ENCODE results near the gene CHPF. TPM values are rescaled to one million over a fixed set of nuclear protein-coding genes. Genes with fewer than 3 reads are reported as not detected.

CHPF gene
- total RNA-seq, 1 experiment from 2014 or later = 13.8 TPM

DNA sequence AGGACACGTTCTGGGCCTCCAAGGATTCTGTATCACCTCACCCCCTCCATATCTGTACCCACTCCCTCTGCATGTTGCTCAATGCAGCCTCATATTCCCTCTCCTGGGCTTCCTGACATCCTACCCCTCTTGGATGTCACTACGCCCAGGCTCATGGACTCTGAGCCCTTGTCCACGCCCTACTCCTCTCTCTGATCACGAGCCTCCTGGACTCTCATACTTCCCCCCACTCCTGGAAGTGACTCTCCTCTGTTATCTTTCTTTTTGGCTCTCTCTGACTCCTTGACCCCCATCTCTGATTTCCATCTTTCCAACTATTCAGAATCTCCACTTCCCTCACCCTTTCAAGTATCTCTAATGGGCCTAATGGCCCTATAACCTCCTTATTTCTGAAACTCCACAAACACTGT lies 2.3 kb upstream of the CHPF start:
- no TSS peak for BruUV-seq (replicated peaks)
- Histone ChIP-seq H3K27me3 (replicated peaks; ENCODE audit: insufficient read depth, low read depth, low read length, poor library complexity) (no peaks in the 10 kb centered on the region), H3K4me3 (ENCODE audit: low read depth, low read length, poor library complexity, severe bottlenecking) (no peak overlapping the region), H3K27ac (ENCODE audit: low read depth, low read length, poor library complexity, severe bottlenecking) (no peak overlapping the region), H3K9me3 (ENCODE audit: low read depth, low read length, poor library complexity, severe bottlenecking) (no peaks in the 10 kb centered on the region), H3K36me3 (ENCODE audit: insufficient read depth, low read length, poor library complexity, severe bottlenecking) (no peaks in the 10 kb centered on the region), H3K4me1 (ENCODE audit: insufficient read depth, low read length, poor library complexity, severe bottlenecking) (peaks cover 11% of the 10 kb centered on the region)
- ChIA-PET POLR2A (ENCODE audit: low non-redundant PET) (no interaction called here), CTCF (no interaction called here)
- intact Hi-C loops (cut with micrococcal nuclease; ENCODE audit: unreplicated experiment) = no loop called here
- no peak for TF ChIP-seq EZH2 (IDR thresholded peaks at IDR 0.05; ENCODE audit: borderline replicate concordance, low read depth, low read length, poor library complexity, severe bottlenecking)
- TF ChIP-seq, protein P1, sequence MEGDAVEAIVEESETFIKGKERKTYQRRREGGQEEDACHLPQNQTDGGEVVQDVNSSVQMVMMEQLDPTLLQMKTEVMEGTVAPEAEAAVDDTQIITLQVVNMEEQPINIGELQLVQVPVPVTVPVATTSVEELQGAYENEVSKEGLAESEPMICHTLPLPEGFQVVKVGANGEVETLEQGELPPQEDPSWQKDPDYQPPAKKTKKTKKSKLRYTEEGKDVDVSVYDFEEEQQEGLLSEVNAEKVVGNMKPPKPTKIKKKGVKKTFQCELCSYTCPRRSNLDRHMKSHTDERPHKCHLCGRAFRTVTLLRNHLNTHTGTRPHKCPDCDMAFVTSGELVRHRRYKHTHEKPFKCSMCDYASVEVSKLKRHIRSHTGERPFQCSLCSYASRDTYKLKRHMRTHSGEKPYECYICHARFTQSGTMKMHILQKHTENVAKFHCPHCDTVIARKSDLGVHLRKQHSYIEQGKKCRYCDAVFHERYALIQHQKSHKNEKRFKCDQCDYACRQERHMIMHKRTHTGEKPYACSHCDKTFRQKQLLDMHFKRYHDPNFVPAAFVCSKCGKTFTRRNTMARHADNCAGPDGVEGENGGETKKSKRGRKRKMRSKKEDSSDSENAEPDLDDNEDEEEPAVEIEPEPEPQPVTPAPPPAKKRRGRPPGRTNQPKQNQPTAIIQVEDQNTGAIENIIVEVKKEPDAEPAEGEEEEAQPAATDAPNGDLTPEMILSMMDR (conservative IDR thresholded peaks at IDR 0.05; ENCODE audit: low read depth, low read length) = no peak
- DNase-seq (ENCODE audit: low spot score) = no peak

DNA sequence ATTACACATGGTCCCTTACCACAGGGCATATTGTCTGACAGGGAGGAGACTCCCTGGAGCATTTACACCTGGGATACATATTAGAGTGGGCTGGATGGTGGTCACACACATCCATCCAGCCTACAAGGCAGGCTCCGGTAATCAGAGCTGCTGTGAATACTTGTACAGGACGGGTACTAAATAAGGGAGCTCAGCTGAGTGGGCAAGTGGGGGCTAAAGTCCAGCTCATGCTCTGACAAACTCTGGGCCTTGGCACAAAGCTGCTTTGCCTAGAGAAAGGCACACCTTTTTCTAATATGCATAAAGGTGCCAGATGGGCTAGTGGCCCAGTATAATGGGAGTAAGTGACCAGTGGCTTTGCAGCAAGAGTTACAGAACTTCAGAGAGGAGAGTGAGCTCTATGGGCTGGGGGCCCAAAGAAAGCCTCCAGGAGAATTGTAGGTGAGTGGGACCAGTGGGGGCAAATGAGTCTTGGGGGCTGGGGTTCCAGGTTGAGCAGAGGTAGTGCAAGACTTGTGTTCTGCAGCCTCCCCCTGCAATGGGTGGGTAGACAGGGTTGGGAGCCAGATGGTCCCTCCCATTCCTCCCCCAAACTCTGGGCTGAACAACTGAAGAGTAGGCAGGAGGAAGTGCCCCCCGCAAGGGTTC lies 1.8 kb upstream of the CHPF start:
- no TSS peak for BruUV-seq (replicated peaks)
- no peak overlapping the region for H3K4me3 ChIP-seq (ENCODE audit: low read depth, low read length, poor library complexity, severe bottlenecking)
- H3K36me3 ChIP-seq (ENCODE audit: insufficient read depth, low read length, poor library complexity, severe bottlenecking) = peaks cover 3% of the 10 kb centered on the region
- H3K9me3 ChIP-seq (ENCODE audit: low read depth, low read length, poor library complexity, severe bottlenecking) = no peaks in the 10 kb centered on the region
- H3K4me1 ChIP-seq (ENCODE audit: insufficient read depth, low read length, poor library complexity, severe bottlenecking) = peaks cover 11% of the 10 kb centered on the region
- DNase-seq (ENCODE audit: low spot score) = no peak
- TF ChIP-seq EZH2 (IDR thresholded peaks at IDR 0.05; ENCODE audit: borderline replicate concordance, low read depth, low read length, poor library complexity, severe bottlenecking) = no peak
- intact Hi-C loops (cut with micrococcal nuclease; ENCODE audit: unreplicated experiment) = no loop called here
- ChIA-PET CTCF (no interaction called here), POLR2A (ENCODE audit: low non-redundant PET) (no interaction called here)
- no peak overlapping the region for H3K27ac ChIP-seq (ENCODE audit: low read depth, low read length, poor library complexity, severe bottlenecking)
- no peaks in the 10 kb centered on the region for H3K27me3 ChIP-seq (replicated peaks; ENCODE audit: insufficient read depth, low read depth, low read length, poor library complexity)

DNA sequence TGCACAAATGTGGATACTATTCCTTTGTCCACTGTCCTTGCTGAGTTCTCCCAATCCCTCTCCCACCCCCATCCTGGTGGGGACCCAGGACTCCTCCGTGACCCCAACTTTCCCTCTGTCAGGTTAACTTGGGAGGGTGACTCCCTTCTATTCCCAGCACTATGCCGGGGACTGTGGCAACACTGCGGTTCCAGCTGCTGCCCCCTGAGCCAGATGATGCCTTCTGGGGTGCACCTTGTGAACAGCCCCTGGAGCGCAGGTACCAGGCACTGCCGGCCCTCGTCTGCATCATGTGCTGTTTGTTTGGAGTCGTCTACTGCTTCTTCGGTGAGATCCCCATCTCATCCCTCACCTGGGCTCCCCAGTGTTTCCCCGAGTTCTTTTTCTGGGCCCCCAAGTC lies 958 bp upstream of the CHPF start:
- no TSS peak for BruUV-seq (replicated peaks)
- POLR2A ChIA-PET (ENCODE audit: low non-redundant PET) = no interaction called here
- intact Hi-C loops (cut with micrococcal nuclease; ENCODE audit: unreplicated experiment) = no loop called here
- Histone ChIP-seq H3K9me3 (ENCODE audit: low read depth, low read length, poor library complexity, severe bottlenecking) (no peaks in the 10 kb centered on the region), H3K27ac (ENCODE audit: low read depth, low read length, poor library complexity, severe bottlenecking) (no peak overlapping the region), H3K4me3 (ENCODE audit: low read depth, low read length, poor library complexity, severe bottlenecking) (peak overlapping the region; percentile 64), H3K4me1 (ENCODE audit: insufficient read depth, low read length, poor library complexity, severe bottlenecking) (peaks cover 11% of the 10 kb centered on the region), H3K27me3 (replicated peaks; ENCODE audit: insufficient read depth, low read depth, low read length, poor library complexity) (no peaks in the 10 kb centered on the region), H3K36me3 (ENCODE audit: insufficient read depth, low read length, poor library complexity, severe bottlenecking) (peaks cover 3% of the 10 kb centered on the region)
- no peak for DNase-seq (ENCODE audit: low spot score)
- TF ChIP-seq, protein P1 (conservative IDR thresholded peaks at IDR 0.05; ENCODE audit: low read depth, low read length) = no peak
- TF ChIP-seq EZH2 (IDR thresholded peaks at IDR 0.05; ENCODE audit: borderline replicate concordance, low read depth, low read length, poor library complexity, severe bottlenecking) = no peak
- CTCF ChIA-PET = no interaction called here

All from A673 (cell line).